Stimulated activated CD4-positive, alpha-beta T cell treated with anti-CD3 and anti-CD28 coated beads, Interleukin-4, amount 100 ng/mL, for 24 hours (primary cell): ENCODE measurements around the gene PLEKHN1.
"Not testable (repeated sequence)": the region's sequence is repeated elsewhere in the genome, so short reads cannot be mapped to it uniquely, and the experiment has no call there.

Source experiments
- DNase-seq: peaks from one replicate; pipeline ENCODE4 v3.0.0-alpha.2; 2020

The PLEKHN1 gene

DNA sequence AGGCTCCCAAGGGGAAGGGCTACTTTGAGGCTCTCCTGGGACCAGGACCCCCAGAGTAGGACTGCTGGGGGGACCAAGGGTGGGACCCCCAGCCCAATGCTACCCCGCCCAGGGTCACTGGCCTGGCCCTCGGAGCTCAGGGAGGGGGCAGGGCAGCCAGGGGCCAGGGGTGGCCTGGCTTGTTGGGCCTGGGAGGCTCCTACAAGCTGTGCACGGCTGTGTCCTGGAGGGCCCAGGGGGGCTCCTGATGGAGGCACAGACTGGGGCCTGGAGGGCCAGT is 31.4 kb downstream of the PLEKHN1 start:
- DNase-seq = no peak

DNA sequence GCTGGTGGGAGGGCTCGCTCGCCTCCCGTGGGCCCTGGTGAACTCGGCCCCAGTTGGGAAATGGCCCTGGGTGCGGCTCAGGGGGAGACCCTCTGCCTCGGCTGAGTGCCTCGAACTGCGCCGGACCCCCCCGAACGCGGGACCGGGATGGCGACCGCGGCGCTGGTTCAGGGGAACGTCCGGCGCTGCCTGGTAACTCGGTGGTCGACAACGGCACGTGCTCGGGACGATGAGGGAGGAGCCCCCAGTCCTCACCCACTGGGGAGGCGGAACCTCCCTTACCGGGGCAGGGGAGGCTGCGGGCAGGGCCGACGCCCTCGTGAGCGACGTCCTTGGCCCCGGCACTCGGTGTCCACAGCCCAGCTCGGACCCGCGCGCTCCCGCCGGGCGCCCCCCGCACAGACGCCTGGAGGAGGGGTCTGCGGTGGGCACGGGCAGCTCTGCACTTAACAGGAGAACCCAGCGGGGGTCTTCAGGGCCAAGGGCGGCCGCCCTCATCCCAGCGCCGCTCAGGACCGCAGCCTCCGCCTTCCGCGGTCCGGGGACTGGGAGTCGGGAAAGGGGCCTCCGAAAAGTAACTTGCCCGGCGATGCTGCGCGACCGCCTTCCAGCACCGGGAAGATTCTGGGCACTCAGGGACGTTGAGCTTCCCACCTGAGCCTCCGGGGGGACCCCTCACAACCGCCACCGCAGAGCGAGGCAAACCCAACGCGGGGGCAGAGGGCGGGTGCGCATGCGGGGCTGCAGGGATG is 31.9 kb downstream of the PLEKHN1 start:
- no peak for DNase-seq

DNA sequence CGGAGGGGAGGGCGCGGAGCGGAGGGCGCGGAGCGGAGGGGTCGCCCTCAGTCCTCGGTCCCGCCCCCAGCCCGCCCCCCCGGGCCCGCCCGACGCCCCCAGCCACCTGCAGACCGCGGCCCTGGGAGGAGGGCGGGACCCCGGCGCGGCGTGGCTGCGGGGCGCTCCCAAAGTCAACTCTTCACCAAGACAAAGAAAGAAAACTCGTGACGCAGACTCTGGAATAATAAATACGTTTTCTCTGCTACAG is 32.4 kb downstream of the PLEKHN1 start:
- no peak for DNase-seq

DNA sequence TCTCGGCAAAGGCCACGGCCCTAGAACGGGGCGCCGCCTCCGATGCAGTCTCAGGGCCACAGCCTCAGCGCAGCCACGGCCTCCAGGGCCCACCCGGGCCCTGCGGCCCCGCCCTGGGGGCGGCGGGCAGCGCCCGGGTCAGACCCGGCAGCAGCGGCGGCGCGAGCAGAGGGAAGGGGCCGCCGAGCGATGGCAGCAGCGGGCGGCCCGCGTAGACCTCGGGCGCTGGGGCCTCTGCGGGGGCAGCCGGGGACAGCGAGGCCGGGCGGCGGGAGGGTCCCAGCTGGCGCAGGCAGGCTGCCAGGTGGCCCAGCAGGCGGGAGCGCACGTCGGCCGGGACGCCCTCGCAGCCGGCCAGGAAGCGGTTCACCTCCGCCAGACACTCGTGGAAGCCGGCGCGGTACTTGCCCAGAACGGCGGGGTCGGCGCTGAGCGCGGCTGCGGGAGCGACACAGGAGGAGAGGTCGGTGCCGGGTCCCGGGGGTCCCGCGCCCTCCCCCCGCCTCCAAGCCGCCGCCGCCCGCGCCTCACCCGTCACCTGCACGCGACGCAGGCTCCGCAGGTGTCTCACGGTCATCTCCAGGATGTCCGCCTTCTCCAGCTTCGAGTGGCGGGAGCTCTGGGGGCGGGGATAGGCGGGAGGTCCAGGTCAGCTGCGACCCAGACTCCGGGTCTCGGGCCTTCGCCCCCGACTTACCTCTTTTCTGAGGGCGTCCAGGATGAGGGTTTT is 32.9 kb downstream of the PLEKHN1 start:
- no peak for DNase-seq

DNA sequence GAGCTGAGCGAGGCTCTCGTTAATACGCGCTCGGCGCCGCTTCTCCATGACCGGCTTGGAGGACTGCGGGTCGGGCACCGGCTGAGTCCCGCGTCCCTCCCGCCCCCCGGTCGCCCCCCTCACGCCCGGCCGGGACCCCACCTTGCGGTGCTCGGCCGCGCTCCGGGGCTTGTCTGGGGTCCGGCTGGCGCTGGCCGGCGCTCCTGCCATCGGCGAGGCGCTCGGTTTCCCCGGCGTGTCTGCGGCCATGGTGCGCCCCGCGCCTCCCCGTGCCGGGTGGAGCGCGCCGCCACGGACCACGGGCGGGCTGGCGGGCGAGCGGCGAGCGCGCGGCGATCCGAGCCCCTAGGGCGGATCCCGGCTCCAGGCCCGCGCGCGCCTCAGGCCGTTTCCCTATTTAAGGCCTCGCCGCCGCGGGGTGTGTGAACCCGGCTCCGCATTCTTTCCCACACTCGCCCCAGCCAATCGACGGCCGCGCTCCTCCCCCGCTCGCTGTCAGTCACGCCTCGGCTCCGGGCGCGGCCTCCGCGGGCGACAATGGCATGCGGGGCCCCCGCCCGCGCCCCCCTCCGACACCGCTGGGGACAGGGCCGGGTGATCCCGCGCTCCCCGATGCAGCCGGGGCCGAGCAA is 33.6 kb downstream of the PLEKHN1 start, which contains the start of gene HES4:
Gene HES4, minus strand, starts transcription at position 373 of the 632 bp plus-strand sequence. Its CDS starts 124 bp downstream, at position 249.
- DNase-seq = peak; percentile 65

DNA sequence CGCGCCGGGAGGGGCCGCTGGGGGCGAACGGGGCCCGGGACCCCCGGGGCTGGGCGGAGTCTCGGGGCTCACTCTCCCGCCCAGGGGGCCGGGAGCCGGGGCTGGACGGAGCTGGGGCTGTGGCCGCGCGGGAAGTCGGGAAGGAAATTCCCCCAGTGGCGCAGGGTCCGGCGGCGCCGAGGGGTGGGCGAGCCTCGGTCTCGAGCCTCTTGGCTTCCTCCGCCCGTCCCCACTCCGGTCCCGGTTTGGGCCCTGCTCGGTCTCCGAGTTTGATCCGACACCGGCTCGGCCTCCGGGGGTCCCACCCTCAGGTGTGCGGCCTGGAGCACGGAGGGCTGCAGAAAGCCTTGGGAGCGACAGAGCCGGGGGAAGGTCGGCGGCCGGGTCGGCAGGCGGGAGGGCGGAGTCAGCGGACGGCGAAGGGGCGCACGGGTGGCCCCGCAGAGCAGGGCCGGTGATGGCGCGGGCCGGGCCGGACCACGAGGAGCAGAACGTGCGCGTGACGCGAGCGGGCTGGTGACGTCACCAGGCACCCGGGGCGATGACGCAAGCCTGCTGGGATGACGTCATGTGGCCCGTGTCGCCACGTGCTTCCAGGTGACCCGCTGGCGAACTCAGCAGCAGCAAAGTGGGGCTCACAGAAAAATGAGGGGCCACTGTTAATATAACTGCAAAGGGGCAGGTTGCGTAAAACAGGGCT is 34.2 kb downstream of the PLEKHN1 start:
- peak; percentile 71 for DNase-seq

DNA sequence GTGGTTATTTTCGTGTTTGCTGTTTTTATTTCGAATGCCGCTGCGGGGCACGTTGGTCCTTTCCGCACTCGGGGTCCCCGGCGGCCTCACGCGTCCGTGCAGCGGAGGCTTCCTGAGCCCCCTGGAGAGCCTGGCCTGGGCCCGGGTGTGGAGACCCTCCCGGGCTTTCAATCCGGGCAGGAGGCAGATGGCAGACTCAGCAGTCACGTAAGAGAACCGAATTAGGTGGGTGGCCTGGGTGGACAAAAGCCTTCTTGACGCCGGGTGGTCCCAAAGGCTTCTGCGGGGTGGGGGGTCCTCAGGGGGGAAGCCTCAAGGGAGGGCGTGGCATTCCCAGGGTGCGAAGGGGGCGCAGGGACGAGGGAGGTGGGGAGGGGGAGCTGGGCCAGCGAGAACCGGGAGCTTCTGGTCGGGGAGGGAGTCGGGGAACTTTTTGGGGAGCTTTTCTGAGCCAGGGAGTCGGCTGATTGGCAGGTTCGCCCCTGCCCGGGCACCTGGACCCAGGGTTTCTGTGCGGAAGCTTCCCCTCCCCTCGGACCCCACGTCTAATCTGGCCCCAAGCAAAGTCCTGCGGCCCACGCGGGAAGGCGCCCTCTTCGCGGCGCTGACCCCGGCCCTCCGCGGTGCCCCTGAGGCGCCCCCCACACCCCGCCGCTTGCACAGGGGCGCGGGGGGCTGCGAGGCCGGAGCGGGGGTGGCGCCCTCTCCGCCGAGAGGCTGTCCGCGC is 34.9 kb downstream of the PLEKHN1 start:
- DNase-seq = no peak

DNA sequence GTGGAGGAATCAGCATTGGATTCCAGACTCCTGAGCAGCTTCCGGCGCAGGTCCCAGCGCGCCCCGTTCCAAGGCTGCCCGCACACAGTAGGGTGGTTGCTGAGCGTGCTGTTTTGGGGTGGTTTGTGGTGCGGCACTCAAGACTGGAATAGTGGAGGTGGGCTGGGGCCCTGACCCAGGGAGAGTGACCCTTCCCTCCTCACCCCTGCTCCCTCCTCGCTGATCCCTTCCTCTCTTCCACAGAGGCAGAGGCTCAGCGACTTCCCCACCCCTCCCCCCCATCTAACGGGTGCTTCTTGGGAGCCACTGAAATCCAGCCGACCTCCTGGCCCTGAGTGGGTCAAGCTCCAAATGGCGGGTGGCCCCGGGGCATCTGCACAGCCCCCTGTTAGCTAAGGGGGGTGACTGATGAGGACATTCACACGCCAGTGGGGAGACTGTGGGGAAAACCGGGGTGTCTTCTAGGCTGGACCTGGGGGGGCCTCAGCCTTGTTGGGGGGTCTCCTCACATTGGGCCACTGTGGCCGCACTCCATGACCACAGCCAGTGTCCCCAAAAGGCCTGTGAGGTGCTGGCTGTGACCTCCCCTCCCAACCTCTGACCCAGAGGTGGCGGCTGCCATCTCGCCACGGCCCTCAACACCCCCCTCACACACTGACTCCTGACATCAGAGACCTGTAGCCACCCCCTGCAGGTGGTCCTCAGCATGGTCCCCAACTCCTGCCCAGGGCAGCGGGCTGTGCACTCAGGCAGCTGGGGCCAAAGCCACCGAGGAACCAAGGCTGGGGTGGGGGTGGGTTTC is 37.5 kb downstream of the PLEKHN1 start:
- no peak for DNase-seq

DNA sequence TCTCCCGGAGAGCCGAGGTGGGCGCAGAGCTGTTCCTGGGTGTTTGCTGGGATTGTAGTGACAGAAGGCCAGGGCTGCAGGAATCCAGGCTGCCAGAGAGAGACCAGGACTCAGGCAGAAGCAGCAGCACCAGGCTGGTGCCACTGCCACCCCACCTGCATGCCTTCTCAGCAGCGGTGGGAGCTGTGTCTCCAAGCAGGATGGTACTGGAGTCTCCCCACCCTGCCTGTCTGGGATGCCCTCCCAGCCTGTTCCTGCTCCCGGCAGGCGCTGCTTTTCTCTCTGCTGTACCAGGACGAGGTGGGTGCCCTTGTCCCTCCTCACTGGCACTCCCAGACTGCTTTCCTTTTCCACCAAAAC is 38.1 kb downstream of the PLEKHN1 start:
- no peak for DNase-seq

DNA sequence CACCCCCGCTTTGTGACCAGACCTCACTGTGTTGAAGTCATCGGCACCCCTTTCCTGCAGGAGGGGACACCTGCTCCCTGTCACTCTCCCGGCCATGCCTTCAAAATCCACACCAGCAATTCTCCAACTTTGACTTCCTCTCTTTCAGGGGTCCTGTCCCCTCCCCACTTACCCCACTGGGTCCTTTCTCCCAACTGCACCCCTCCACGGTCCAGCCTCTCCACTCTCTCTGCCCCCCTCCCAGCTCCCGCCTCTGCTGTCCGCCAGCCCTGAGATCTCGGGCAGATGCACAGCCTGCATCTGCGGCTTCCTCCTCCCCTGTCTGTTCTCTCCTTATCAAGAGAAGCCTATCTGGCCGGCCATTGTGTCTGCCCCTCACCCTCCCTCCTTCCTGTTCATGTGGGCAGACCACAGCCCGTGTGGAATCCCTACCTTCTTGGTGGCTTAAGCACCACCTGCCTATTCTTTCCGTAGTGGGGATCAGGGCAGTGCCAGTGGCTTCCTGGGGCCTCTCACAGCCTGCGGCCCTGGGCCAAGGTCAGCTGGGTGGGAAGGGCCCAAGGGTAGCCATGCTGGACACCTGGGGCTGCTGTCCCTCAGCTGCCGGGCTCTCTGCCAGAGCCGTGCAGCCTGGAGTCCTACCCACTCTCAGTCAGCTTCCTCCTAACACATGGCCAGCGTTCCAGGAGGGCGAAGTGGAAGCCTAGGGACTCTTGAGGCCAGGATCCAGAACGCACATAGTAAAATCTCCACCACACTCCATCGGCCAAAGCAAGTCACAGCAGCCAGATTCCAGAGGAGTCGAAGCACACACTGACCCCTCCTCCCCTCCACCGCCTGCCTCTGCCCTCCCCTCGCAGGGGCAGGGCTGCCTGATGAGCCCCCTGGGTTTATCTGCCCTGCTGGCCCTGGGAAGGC is 38.8 kb downstream of the PLEKHN1 start:
- no peak for DNase-seq

DNA sequence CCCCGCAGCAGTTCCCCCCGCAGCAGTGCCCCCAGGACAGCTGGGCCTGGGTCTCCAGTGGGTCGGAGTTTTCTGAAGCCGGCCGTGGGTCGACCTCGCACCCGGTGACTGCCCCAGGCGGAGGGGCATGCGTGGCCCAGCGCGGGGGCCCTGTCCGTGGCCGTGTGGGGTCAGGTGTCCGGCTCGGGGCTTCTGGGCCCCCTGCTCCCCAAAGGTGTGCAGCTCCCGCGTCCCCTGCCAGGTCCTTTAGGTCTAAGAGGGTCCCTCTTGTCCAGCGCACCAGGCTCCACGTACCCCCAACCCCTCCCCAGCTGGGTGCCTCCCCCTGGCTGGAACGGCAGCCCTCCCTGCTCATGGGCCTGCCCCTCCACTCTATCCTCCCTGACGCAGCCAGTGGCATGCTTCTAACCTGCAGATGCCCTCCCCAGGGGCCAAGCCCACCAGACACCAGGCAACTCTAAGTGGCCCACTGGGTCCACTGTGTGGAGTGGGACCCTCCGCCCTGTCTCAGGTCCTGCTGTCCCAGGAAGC is 39.6 kb downstream of the PLEKHN1 start:
- DNase-seq = no peak

DNA sequence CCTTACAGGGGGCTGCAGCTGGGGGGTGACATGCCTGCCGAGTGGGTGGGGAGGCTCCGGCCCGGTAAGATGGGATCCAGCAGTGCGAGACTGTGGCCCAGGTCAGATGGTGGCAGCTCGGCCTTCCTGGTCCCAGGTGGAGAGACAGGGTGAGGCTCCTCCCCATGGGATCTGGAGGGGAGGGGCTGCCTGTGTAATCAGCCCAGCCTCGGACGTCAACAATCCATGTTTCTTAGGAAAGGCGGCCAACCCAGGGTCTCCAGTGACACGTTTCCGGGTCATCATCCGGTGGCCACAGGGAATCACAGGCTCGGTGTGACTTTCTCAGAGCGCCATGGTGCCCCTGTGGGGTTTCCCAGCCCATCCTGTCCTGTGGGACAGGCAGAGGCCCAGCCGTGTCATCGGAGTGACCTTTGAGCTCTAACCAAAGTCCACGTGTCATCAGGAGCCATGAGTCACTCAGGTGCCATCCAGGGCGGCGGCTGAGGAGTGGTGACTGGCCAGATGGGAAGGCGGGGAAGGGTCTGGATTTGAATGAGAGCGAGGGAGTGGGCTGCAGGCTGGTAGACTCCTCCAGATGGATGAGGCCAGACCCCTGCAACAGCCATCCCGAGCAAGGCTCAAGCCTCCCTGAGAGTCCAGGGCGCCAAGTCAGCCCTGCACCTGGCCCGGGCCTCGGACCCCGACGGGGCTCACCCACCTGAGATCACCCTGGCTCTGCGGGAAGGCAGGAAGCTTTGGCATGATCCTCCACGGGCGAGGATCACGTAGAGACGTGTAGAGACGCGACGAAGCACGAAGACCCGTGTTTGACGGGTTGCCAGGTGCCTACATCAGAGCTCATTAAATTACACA is 40.2 kb downstream of the PLEKHN1 start:
- DNase-seq = no peak

DNA sequence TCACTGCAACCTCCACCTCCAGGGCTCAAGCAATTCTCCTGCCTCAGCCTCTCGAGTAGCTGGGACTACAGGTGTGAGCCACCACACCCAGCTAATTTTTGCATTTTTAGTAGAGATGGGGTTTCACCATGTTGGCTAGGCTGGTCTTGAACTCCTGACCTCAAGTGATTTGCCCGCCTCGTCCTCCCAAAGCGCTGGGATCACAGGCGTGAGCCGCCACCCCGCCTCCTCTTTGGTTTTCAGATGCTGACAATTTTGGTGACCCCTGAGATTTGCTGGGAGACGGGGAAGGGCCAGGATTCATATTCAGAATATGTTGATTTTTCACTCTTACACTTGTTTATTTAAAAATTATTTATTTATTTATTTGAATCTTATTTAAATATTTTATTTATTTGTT is 43.8 kb downstream of the PLEKHN1 start:
- not testable (repeated sequence) for DNase-seq

DNA sequence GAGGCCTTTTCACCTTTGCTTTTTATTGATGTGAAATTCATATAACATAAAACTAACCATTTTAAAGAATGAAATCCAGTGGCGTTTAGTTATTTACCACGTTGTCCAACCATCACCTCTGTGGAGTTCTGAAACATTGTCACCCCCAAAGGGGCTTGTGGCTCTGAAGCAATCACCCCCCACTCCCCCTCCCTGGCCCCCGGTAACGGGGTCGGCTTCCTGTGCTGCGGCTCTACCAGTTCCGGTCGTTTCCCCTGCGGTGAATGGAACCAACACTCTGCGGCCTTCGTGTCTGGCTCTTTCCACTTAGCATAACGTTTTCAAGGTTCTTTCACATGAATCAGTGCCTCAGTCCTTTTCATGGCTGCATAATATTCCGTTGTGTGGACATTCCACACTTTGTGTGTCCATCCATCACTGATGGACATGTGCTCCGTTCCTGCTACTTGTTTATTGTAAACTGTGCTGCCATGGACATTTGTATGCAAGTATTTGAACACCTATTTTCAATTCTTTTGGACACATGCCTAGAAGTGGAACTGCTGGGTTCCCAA is 45.2 kb downstream of the PLEKHN1 start:
- no peak for DNase-seq

DNA sequence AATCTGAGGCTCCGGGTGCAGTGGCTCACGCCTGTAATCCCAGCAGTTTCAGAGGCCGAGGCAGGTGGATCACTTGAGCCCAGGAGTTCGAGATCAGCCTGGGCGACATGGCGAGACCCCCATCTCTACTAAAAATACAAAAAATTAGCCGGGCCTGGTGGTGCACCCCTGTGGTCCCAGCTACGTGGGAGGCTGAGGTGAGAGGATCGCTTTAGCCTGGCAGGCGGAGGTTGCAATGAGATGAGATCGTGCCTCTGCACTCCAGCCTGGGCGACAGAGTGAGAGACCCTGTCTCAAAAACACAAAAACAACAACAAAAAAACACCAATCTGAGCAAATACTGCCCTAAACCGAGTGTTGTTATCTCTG is 46.4 kb downstream of the PLEKHN1 start:
- not testable (repeated sequence) for DNase-seq

DNA sequence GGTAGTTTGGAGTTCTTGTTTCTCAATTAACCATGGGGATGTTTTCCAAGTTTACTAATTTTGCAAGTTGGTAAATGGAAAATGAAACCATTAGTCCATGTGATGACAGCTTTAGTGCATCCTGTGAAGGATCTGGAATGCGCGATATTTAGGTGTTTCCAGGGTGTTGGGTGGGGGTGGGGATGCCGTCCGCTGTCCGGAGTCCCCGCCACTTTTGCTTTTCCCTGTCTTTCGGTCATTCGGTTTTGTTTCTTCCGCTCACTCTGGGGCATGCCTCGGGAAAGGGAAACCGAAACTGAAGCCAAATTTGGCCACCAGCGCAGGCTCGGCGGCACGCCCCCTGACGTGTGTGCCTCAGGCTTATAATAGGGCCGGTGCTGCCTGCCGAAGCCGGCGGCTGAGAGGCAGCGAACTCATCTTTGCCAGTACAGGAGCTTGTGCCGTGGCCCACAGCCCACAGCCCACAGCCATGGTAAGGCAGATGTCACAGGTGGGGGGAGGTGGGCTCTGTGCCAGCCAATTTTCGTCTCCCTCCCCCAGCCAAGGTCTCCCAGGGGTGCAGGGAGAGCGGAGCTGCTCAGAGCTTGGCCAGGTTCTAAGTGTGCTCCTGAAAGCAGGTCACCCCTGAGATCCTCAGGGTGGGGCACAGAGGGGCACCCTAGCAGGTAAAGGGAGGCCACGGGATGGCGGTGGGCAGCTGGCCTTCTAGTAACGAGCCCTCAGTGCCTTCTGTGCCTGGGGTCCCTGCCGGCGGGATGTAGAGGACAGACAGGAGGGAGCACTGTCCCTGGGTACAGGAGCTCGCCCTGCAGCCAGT is 47.0 kb downstream of the PLEKHN1 start, which contains the start of gene ISG15:
Gene ISG15, plus strand, starts transcription at position 393 of the 817 bp plus-strand sequence. Its CDS starts 77 bp downstream, at position 470.
- DNase-seq = peak; percentile 84

DNA sequence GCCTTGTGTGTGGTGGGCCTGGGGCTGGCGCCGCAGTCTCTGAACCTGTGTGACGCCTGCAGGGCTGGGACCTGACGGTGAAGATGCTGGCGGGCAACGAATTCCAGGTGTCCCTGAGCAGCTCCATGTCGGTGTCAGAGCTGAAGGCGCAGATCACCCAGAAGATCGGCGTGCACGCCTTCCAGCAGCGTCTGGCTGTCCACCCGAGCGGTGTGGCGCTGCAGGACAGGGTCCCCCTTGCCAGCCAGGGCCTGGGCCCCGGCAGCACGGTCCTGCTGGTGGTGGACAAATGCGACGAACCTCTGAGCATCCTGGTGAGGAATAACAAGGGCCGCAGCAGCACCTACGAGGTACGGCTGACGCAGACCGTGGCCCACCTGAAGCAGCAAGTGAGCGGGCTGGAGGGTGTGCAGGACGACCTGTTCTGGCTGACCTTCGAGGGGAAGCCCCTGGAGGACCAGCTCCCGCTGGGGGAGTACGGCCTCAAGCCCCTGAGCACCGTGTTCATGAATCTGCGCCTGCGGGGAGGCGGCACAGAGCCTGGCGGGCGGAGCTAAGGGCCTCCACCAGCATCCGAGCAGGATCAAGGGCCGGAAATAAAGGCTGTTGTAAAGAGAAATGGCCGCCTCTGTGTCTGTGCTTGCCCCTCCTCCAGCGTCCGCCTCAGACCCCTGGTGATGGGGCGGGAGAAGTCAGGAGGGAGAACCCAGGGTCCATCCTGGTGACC is 47.8 kb downstream of the PLEKHN1 start:
- DNase-seq = peak; percentile 46
